ENCODE data around the gene SOX18.

SOX18 gene

DNA sequence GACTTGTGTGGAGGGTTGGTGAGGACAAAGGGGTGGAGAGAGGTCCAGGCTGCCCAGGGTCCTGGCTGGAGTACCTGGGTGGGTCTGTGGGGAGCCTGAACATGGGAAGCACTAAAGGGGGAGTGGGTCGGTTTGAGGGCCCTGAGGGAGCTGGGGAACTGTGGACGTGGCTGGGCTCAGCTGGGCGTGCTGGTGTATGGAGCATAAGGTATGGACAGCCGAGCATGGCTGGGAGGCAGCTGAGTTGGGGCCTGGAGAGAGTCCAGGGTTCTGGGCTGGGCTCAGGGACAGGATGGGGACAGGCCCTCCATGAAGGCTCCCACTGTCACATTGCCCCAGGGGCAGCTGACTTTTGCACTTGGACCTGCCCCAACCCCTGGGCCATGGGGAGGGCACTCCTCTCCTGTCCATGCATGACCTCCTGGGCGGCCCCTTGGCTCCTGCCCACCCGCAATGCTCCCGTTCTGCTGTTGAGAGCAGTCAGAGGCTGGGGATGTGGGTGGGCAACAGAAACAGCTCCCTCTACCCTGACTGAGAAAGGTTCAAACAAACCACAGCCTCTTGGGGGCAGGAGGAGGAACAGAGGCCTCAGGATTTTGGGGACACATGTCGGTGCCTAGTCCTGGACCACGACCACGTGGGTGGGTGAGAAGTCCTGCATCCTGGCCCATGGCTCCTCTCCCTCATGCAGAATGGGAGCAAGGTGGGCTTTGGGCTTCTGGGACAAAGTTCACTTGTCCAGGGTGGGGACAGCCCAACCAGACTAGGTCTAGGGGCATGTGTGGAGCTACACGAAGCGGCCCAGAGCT, 9.0 kb downstream of the SOX18 start:
- Histone ChIP-seq H3K9ac (ENCODE audit: low read length in 5 of 5) (no peak overlapping the region), H3K4me3 (ENCODE audit: low read depth in 1 of 5, low read length in 5 of 5) (peak overlapping the region in 1 of 5 donors; percentile 58), H3K27me3 (ENCODE audit: control insufficient read depth in 5 of 5, insufficient read depth in 4 of 5, low read length in 5 of 5) (peaks cover 28 to 48% (median 40%) of the 10 kb centered on the region in 5 donors), H3K4me1 (ENCODE audit: control insufficient read depth in 5 of 5, insufficient read depth in 5 of 5, low read length in 5 of 5) (peaks cover 3 to 78% (median 48%) of the 10 kb centered on the region in 5 donors), H3K9me3 (ENCODE audit: control insufficient read depth in 5 of 5, low read length in 5 of 5) (no peaks in the 10 kb centered on the region), H3K27ac (ENCODE audit: low read depth, low read length) (peak overlapping the region; percentile 65), H3K36me3 (ENCODE audit: control insufficient read depth in 5 of 5, insufficient read depth in 5 of 5, low read length in 5 of 5) (peaks cover 0 to under 1% (median 0%) of the 10 kb centered on the region in 5 donors)

DNA sequence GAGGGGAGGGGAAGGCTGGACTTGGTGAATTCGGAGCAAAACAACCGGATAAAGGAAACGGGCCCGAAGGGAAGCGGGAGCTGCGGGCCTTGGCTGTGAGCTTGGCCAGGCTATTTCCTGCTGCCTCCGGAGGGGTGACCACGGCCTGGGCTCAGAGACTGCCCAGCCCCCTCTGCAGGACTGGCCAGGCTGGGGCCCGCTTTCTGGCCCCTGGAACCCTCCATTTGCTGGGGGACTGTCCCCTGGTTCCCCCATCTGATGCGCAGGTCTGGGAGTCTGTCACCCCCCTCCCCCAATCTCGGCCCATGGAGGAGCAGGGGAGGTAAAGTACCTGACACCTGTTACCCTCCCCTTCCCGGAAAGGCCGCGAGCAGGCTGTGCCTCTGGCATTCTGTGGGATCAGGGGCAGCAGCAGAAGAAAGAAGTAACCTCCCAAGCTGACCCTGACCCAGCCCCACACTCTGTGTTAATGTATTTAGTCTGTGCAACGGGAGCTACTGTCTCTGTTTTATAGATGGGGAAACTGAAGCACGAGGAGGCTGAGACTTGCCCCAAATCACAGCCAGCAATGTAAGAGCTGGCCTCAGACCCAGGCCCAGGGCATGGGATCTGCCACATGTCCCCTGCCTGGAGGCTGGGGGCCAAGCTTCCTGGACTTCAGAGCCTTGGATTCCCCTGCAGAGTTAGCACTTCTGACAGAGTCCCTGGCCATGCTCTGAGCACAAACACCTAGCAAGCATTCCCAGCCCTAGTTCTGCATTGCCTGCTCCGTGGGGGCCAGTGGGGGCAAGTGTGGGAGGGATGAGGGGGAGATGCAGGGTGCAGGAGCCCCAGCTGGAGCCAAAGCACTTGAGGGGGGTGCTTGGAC, 9.9 kb downstream of the SOX18 start:
- Histone ChIP-seq H3K4me3 (ENCODE audit: low read depth in 1 of 5, low read length in 5 of 5) (peak overlapping the region in 4 of 5 donors; percentile 47 to 68 (median 62)), H3K27ac (ENCODE audit: low read depth, low read length) (peak overlapping the region; percentile 65), H3K9me3 (ENCODE audit: control insufficient read depth in 5 of 5, low read length in 5 of 5) (no peaks in the 10 kb centered on the region), H3K27me3 (ENCODE audit: control insufficient read depth in 5 of 5, insufficient read depth in 4 of 5, low read length in 5 of 5) (peaks cover 21 to 48% (median 37%) of the 10 kb centered on the region in 5 donors), H3K9ac (ENCODE audit: low read length in 5 of 5) (peak overlapping the region in 2 of 5 donors; percentile 25 to 30), H3K36me3 (ENCODE audit: control insufficient read depth in 5 of 5, insufficient read depth in 5 of 5, low read length in 5 of 5) (peaks cover 0 to 9% (median 7%) of the 10 kb centered on the region in 5 donors), H3K4me1 (ENCODE audit: control insufficient read depth in 5 of 5, insufficient read depth in 5 of 5, low read length in 5 of 5) (peaks cover 3 to 69% (median 46%) of the 10 kb centered on the region in 5 donors)

DNA sequence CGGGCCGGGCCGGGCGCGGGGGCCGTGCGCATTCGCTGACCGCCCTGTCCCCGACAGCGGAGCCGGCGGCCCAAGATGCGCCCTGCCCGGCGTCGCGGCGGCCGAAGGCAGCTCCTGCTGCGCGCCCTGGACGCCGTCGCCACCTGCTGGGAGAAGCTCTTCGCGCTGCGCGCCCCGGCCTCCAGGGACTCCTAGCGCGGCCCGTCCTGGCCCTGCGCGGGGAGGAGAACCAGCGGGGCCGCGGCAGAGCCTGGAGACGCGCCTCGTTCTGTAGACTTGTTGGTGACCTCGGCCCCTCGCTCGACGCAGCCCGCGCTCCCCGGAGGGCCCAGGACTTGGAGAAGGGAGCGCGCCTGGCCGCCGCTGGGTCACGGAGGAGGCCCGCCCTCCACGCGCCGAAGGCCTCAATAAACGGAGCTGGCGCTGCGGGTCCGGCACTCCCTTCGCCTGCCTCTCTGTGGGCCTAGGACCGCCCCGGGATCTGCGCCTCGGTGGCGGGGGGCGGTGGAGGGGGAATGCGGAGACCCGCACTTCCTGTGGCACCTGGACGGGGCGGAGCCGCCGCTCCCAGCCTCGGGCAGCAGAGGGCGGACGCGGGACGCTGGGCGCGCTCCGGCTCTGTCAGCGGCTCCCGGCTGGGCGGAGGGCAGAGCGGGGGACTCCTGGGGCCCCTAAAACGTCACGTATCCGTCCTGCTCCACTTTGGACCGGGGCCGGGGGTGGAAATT, 10.7 kb downstream of the SOX18 start:
- Histone ChIP-seq H3K4me3 (ENCODE audit: low read depth in 1 of 5, low read length in 5 of 5) (peak overlapping the region in 4 of 5 donors; percentile 47 to 68 (median 62)), H3K4me1 (ENCODE audit: control insufficient read depth in 5 of 5, insufficient read depth in 5 of 5, low read length in 5 of 5) (peaks cover 3 to 62% (median 44%) of the 10 kb centered on the region in 5 donors), H3K27ac (ENCODE audit: low read depth, low read length) (no peak overlapping the region), H3K9ac (ENCODE audit: low read length in 5 of 5) (peak overlapping the region in 3 of 5 donors; percentile 8 to 25 (median 20)), H3K9me3 (ENCODE audit: control insufficient read depth in 5 of 5, low read length in 5 of 5) (no peaks in the 10 kb centered on the region), H3K27me3 (ENCODE audit: control insufficient read depth in 5 of 5, insufficient read depth in 4 of 5, low read length in 5 of 5) (peaks cover 21 to 48% (median 37%) of the 10 kb centered on the region in 5 donors), H3K36me3 (ENCODE audit: control insufficient read depth in 5 of 5, insufficient read depth in 5 of 5, low read length in 5 of 5) (peaks cover 0 to 17% (median 14%) of the 10 kb centered on the region in 5 donors)

DNA sequence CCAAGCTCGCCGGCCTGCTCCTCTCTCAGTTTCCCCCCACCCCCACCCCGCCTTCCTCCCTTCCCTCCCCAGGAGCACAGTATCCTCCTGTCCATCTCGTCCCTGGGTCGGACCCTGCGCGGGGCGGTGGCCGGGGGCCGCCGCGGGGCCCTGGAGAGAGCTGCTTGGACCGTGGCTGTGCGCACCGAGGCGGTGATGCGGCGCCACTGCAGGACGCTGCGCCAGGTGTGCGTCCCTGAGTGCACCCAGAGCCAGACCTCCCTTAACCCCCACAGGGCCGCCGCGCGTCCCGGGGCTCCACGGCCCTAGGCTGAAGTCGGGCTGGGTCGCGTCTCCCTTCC, 11.2 kb downstream of the SOX18 start:
- no peak overlapping the region for H3K27ac ChIP-seq (ENCODE audit: low read depth, low read length)
- peak overlapping the region in 3 of 5 donors; percentile 58 to 68 (median 65) for H3K4me3 ChIP-seq (ENCODE audit: low read depth in 1 of 5, low read length in 5 of 5)
- peaks cover 21 to 48% (median 37%) of the 10 kb centered on the region in 5 donors for H3K27me3 ChIP-seq (ENCODE audit: control insufficient read depth in 5 of 5, insufficient read depth in 4 of 5, low read length in 5 of 5)
- no peaks in the 10 kb centered on the region for H3K9me3 ChIP-seq (ENCODE audit: control insufficient read depth in 5 of 5, low read length in 5 of 5)
- H3K4me1 ChIP-seq (ENCODE audit: control insufficient read depth in 5 of 5, insufficient read depth in 5 of 5, low read length in 5 of 5) = peaks cover 3 to 58% (median 44%) of the 10 kb centered on the region in 5 donors
- H3K36me3 ChIP-seq (ENCODE audit: control insufficient read depth in 5 of 5, insufficient read depth in 5 of 5, low read length in 5 of 5) = peaks cover 0 to 22% (median 18%) of the 10 kb centered on the region in 5 donors
- H3K9ac ChIP-seq (ENCODE audit: low read length in 5 of 5) = no peak overlapping the region

DNA sequence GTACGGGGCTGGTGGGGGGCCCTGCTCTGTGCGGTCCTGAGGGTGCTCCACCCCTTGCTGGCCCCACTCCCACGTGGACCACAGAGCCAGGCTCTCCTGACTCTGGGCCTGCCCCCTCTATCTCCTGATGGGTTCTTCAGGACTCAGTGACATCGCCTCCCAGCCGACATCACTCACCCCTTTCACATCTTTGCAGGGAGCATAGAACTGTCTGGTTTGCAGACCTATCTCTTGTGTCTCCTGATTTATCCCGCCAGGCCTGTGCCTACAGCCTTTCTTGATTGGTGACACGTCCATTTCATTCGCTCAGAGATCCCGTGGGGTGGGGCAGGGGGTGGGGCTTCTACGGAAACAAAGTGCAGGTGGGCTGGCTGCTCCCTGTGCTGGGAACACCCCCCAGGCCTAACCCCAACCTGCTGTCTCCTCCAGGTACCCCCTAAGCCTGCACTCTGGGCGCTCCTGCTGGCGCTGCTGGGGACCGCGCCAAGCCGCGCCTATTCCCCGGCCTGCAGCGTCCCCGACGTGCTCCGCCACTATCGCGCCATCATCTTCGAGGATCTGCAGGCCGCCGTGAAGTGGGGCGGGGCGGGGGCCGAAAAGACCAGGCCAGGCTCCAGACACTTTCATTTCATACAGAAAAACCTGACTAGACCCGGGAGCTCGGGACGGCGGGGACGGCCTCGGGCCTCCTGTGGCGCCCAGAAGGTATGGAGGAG, 11.8 kb downstream of the SOX18 start:
- Histone ChIP-seq H3K36me3 (ENCODE audit: control insufficient read depth in 5 of 5, insufficient read depth in 5 of 5, low read length in 5 of 5) (peaks cover 0 to 27% (median 23%) of the 10 kb centered on the region in 5 donors), H3K9ac (ENCODE audit: low read length in 5 of 5) (no peak overlapping the region), H3K27me3 (ENCODE audit: control insufficient read depth in 5 of 5, insufficient read depth in 4 of 5, low read length in 5 of 5) (peaks cover 21 to 48% (median 37%) of the 10 kb centered on the region in 5 donors), H3K4me3 (ENCODE audit: low read depth in 1 of 5, low read length in 5 of 5) (peak overlapping the region in 1 of 5 donors; percentile 58), H3K27ac (ENCODE audit: low read depth, low read length) (no peak overlapping the region), H3K9me3 (ENCODE audit: control insufficient read depth in 5 of 5, low read length in 5 of 5) (no peaks in the 10 kb centered on the region), H3K4me1 (ENCODE audit: control insufficient read depth in 5 of 5, insufficient read depth in 5 of 5, low read length in 5 of 5) (peaks cover 3 to 58% (median 44%) of the 10 kb centered on the region in 5 donors)

DNA sequence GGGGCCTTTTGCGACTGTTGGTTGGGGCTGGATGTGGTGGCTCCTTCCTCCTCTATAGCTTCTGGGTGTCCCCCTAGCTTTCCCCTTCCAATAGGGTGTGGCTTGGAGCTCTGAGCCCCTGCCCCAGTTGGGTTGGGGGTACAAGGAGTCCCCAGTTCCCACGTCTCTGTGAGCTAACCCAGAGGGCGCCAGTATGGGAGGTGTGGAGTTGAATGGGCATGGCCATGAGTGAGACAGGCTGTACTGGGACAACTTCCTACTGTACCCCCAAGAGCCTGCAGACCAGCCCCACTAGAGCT, 12.3 kb downstream of the SOX18 start:
- H3K27me3 ChIP-seq (ENCODE audit: control insufficient read depth in 5 of 5, insufficient read depth in 4 of 5, low read length in 5 of 5) = peaks cover 18 to 45% (median 37%) of the 10 kb centered on the region in 5 donors
- H3K9ac ChIP-seq (ENCODE audit: low read length in 5 of 5) = no peak overlapping the region
- no peak overlapping the region for H3K4me3 ChIP-seq (ENCODE audit: low read depth in 1 of 5, low read length in 5 of 5)
- H3K4me1 ChIP-seq (ENCODE audit: control insufficient read depth in 5 of 5, insufficient read depth in 5 of 5, low read length in 5 of 5) = peaks cover 3 to 54% (median 41%) of the 10 kb centered on the region in 5 donors
- peaks cover 0 to 32% (median 28%) of the 10 kb centered on the region in 5 donors for H3K36me3 ChIP-seq (ENCODE audit: control insufficient read depth in 5 of 5, insufficient read depth in 5 of 5, low read length in 5 of 5)
- no peak overlapping the region for H3K27ac ChIP-seq (ENCODE audit: low read depth, low read length)
- no peaks in the 10 kb centered on the region for H3K9me3 ChIP-seq (ENCODE audit: control insufficient read depth in 5 of 5, low read length in 5 of 5)

DNA sequence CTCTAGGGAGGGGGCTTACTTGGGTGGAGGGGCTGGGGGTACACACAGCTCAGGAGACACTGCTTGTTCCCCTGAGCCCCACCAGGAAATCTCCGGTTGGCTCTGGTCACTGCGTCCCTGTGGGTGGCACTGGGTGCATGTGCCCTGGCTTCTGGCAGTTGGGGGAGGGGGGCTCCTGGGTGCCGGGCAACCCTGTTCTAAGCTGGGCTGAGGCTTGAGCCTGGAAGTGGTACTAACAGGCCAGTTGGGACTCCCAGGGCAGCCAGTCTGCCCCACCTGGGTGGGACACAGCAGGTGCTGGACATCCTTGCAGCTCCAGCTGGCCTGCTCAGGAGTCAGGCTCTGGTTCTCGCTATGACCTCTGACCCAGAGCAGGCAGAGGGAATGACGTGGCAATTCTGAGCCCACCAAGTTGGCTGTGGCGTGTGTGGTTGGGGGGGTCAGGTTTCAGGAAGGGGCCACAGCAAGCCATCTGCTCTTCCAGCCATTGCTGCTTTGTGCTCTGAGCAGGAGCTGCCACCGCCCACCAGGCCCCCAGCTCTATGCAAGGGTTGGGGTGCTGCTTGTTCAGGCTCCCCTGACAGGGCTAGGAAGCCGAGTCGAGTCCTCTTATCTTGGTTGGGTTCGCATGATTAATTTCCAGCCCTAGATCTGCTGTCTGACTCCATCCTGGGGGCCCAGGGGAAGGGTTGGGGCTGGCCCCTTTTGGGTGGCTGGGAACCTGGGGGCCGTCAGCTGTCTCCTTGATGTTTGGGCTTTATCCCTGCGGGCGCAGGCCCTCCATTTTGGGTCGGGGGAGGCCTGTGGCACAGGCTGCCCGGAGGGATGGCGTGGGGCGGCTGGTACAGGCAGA, 12.9 kb downstream of the SOX18 start:
- no peak overlapping the region for H3K9ac ChIP-seq (ENCODE audit: low read length in 5 of 5)
- H3K4me3 ChIP-seq (ENCODE audit: low read depth in 1 of 5, low read length in 5 of 5) = no peak overlapping the region
- peaks cover 0 to 38% (median 34%) of the 10 kb centered on the region in 5 donors for H3K36me3 ChIP-seq (ENCODE audit: control insufficient read depth in 5 of 5, insufficient read depth in 5 of 5, low read length in 5 of 5)
- H3K9me3 ChIP-seq (ENCODE audit: control insufficient read depth in 5 of 5, low read length in 5 of 5) = no peaks in the 10 kb centered on the region
- H3K4me1 ChIP-seq (ENCODE audit: control insufficient read depth in 5 of 5, insufficient read depth in 5 of 5, low read length in 5 of 5) = peaks cover 3 to 50% (median 36%) of the 10 kb centered on the region in 5 donors
- no peak overlapping the region for H3K27ac ChIP-seq (ENCODE audit: low read depth, low read length)
- peaks cover 18 to 40% (median 34%) of the 10 kb centered on the region in 5 donors for H3K27me3 ChIP-seq (ENCODE audit: control insufficient read depth in 5 of 5, insufficient read depth in 4 of 5, low read length in 5 of 5)

DNA sequence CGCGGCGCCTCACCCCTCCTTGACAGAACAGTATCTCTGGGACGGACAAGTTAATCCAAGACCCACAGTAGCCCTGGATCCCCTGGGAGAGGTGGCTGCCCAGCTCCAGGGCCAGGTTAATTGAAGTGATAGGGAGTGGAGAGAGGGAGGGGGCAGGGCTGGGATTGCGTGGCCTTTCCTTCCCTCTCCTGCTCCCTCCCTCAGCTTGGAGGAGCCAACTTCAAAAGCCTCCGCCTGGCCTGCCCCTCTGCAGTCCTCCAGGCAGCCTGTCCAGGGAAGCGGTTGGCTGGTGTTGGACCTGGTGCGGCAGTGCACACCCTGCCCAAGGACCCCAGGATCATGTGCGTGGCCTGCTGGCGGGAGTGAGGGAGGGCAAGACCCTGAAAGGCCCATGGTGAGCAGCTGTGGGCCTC, 13.5 kb downstream of the SOX18 start, which contains the start of gene C20orf204:
TSS of gene C20orf204 (plus strand) at position 250 of the 413 bp plus-strand sequence. CDS start at position 392, 142 bp downstream.
- Histone ChIP-seq H3K9ac (ENCODE audit: low read length in 5 of 5) (no peak within 1 kb of the TSS), H3K27ac (ENCODE audit: low read depth, low read length) (no peak within 1 kb of the TSS), H3K4me3 (ENCODE audit: low read depth in 1 of 5, low read length in 5 of 5) (no peak within 1 kb of the TSS), H3K36me3 (ENCODE audit: control insufficient read depth in 5 of 5, insufficient read depth in 5 of 5, low read length in 5 of 5) (peaks cover 0 to 43% (median 38%) of the 10 kb centered on the region in 5 donors), H3K4me1 (ENCODE audit: control insufficient read depth in 5 of 5, insufficient read depth in 5 of 5, low read length in 5 of 5) (peaks cover 0 to 44% (median 30%) of the 10 kb centered on the region in 5 donors), H3K9me3 (ENCODE audit: control insufficient read depth in 5 of 5, low read length in 5 of 5) (no peaks in the 10 kb centered on the region), H3K27me3 (ENCODE audit: control insufficient read depth in 5 of 5, insufficient read depth in 4 of 5, low read length in 5 of 5) (peaks cover 12 to 34% (median 28%) of the 10 kb centered on the region in 5 donors)
